ENCODE data around the gene YY1AP1. TPM values are rescaled to one million over a fixed set of nuclear protein-coding genes. Genes with fewer than 3 reads are reported as not detected.
"Not testable (repeated sequence)": the region's sequence is repeated elsewhere in the genome, so short reads cannot be mapped to it uniquely, and the experiment has no call there.

The YY1AP1 gene
- total RNA-seq, 4 donors from 2014 or later, result 79.1 to 6,578 (median 156) TPM

DNA sequence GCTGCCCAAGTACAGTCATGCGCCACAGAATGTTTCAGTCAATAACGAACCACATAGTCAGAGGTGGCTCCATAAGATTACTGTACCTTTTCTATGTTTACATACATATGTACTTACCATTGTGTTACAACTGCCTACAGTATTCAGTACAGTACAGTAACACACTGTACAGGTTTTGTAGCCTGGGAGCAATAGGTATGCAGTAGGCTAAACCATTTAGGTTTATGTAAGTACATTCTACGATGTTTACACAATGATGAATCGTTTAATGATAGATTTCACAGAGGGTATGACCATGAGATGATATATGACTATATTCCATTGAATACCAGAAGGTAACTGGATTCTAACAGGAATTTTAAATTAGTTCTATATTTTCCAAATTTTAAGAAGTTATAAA lies 10.5 kb downstream of the YY1AP1 start:
- DNase-seq, result no peak
- no peak for TF ChIP-seq POLR2A (IDR thresholded peaks at IDR 0.05)
- TF ChIP-seq, protein P1, sequence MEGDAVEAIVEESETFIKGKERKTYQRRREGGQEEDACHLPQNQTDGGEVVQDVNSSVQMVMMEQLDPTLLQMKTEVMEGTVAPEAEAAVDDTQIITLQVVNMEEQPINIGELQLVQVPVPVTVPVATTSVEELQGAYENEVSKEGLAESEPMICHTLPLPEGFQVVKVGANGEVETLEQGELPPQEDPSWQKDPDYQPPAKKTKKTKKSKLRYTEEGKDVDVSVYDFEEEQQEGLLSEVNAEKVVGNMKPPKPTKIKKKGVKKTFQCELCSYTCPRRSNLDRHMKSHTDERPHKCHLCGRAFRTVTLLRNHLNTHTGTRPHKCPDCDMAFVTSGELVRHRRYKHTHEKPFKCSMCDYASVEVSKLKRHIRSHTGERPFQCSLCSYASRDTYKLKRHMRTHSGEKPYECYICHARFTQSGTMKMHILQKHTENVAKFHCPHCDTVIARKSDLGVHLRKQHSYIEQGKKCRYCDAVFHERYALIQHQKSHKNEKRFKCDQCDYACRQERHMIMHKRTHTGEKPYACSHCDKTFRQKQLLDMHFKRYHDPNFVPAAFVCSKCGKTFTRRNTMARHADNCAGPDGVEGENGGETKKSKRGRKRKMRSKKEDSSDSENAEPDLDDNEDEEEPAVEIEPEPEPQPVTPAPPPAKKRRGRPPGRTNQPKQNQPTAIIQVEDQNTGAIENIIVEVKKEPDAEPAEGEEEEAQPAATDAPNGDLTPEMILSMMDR (IDR thresholded peaks at IDR 0.05), result no peak
- Histone ChIP-seq H3K4me1 (no peaks in the 10 kb centered on the region), H3K36me3 (no peaks in the 10 kb centered on the region), H3K4me3 (no peak overlapping the region), H3K27me3 (no peaks in the 10 kb centered on the region), H3K27ac (no peak overlapping the region), H3K9me3 (no peaks in the 10 kb centered on the region)
- intact Hi-C loops (cut with DNase I; ENCODE audit: low total_unique reads), result no loop called here

DNA sequence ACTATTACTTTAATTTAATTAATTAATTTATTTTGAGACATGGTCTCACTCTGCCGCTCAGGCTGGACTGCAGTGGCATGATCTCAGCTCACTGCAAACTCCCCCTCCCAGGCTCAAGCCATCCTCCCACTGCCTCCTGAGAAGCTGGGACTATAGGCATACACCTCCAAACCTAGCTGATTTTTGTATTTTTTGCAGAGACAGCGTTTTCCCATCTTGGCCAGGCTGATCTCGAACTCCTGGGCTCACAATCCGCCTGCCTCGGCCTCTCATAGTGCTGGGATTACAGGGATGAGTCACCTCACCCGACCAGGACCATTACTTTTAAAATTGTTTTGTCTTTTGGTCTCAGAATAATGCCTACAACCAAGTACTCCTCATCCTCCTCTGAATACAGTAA lies 15.6 kb downstream of the YY1AP1 start:
- Histone ChIP-seq H3K36me3 (no peaks in the 10 kb centered on the region), H3K4me3 (no peak overlapping the region), H3K27me3 (no peaks in the 10 kb centered on the region), H3K4me1 (no peaks in the 10 kb centered on the region), H3K9me3 (no peaks in the 10 kb centered on the region), H3K27ac (no peak overlapping the region)
- TF ChIP-seq, protein P1 (IDR thresholded peaks at IDR 0.05), result no peak
- TF ChIP-seq POLR2A (IDR thresholded peaks at IDR 0.05), result no peak
- intact Hi-C loops (cut with DNase I; ENCODE audit: low total_unique reads), result no loop called here
- no peak for DNase-seq

DNA sequence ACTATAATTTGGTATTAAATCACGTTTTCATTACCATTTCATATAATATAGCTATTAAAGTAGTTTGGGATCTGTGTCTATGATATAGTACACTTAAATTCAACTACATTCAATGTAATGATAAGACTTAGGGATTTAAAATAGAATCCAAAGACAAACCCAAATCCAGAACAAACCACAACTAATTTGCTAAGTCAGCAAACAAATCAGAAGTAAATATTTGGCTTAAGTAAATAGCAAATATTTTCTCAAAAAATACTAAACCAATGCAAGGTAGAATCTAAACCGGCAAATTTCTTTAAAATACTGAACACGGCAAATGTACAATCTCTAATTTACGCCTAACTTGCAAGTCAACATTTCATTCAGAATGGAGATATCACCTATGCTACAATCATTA lies 16.8 kb downstream of the YY1AP1 start:
- intact Hi-C loops (cut with DNase I; ENCODE audit: low total_unique reads), result no loop called here
- no peak for DNase-seq
- no peak overlapping the region for H3K4me3 ChIP-seq
- H3K36me3 ChIP-seq, result no peaks in the 10 kb centered on the region
- no peaks in the 10 kb centered on the region for H3K4me1 ChIP-seq
- H3K27me3 ChIP-seq, result no peaks in the 10 kb centered on the region
- TF ChIP-seq POLR2A (IDR thresholded peaks at IDR 0.05), result no peak
- TF ChIP-seq, protein P1 (IDR thresholded peaks at IDR 0.05), result no peak
- H3K27ac ChIP-seq, result no peak overlapping the region
- H3K9me3 ChIP-seq, result no peaks in the 10 kb centered on the region

DNA sequence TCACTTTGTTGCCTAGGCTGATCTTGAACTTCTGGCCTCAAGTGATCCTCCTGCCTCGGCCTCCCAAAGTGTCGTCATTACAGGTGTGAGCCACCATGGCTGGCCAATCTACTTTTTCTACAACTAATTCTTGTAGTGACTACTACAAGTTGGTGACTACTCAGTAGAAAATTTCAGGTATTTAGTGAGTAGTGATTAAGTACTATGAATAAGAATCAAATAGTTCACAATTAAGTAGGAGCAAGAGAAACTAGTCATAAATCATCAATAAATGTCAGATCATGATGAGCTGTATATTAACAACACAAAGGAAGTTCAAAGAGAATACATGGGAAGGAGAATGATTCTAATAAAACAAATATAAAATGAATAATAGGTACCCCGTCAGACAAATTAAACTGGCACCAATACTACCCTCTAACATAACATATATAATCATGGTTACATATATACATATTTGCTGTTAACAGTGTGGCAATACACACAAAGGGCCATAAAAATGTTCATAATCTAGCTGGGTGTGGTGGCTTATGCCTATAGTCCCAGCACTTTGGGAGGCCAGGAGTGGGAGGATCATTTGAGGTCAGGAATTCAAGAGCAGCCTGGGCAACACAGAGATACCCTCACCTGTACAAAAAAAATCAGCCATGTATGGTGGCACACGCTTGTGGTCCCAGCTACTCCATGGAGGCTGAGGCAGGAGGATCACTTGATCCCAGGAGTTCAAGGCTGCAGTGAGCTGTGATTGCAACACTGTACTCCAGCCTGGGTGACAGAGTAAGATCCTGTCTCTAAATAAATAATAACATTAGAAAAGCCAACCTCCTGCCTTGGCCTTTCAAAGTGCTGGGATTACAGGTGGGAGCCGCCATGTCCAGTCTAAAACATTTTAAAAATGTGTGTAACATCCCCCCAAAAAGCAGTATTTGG lies 19.1 kb downstream of the YY1AP1 start:
- H3K36me3 ChIP-seq, result no peaks in the 10 kb centered on the region
- H3K9me3 ChIP-seq, result no peaks in the 10 kb centered on the region
- TF ChIP-seq POLR2A (IDR thresholded peaks at IDR 0.05), result no peak
- TF ChIP-seq, protein P1 (IDR thresholded peaks at IDR 0.05), result no peak

DNA sequence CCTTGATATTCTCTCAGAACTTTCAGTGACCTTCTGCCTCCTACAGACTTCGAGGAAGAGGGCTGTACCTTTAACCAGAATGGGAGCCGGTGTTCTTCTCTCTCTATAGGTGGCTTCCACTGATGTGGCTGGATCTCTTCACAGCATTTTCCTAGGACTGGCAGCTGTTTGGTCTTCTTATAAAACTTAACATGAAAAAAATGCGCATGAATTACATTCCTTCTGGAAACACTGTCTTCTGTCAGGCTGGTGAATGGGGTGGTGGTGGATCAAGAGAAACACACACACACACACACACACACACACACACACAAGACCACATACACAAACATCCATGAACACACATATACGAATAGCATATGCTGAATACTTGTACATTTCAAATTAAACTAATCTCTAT lies 27.3 kb downstream of the YY1AP1 start:
- H3K9me3 ChIP-seq; DNase-seq; H3K36me3 ChIP-seq; H3K4me3 ChIP-seq; H3K27me3 ChIP-seq; intact Hi-C loops (cut with DNase I; ENCODE audit: low total_unique reads); H3K4me1 ChIP-seq; H3K27ac ChIP-seq: not testable (repeated sequence)

More for the DNA sequence above, 19.1 kb downstream of the YY1AP1 start:
- no peaks in the 10 kb centered on the region for H3K27me3 ChIP-seq
- H3K4me3 ChIP-seq, result no peak overlapping the region
- H3K4me1 ChIP-seq, result no peaks in the 10 kb centered on the region
- no peak for DNase-seq
- no peak overlapping the region for H3K27ac ChIP-seq
- intact Hi-C loops (cut with DNase I; ENCODE audit: low total_unique reads), result no loop called here
